Measurements from ENCODE around the gene ZFYVE19.
A peak's percentile ranks its signal among the peaks of the same experiment; 100 is the strongest.

Gene ZFYVE19

GRCh38 chr15:40807028-40807887 lies at the start of gene ZFYVE19, which contains the start of gene DNAJC17:
ZFYVE19 (plus strand) TSS chr15:40807089; CDS start chr15:40807590, 501 bp downstream.
DNAJC17 (minus strand) TSS chr15:40807473; CDS start chr15:40807446, 27 bp downstream.
- peak; percentile 93 to 94 for DNase-seq (ENCODE audit: low read depth in 2 of 2)

GRCh38 chr15:40759961-40760360 lies 46.9 kb upstream of the ZFYVE19 start:
- DNase-seq (ENCODE audit: low read depth in 2 of 2): no peak

- no peak for DNase-seq (ENCODE audit: low read depth in 2 of 2)
Observed at GRCh38 chr15:40762919-40763800, 43.7 kb upstream of the ZFYVE19 start.

GRCh38 chr15:40763801-40764628 lies 42.9 kb upstream of the ZFYVE19 start, which contains the start of gene GCHFR:
GCHFR (plus strand) TSS chr15:40764068; CDS start chr15:40764181, 113 bp downstream.
- no peak for DNase-seq (ENCODE audit: low read depth in 2 of 2)

- no peak for DNase-seq (ENCODE audit: low read depth in 2 of 2)
Observed at GRCh38 chr15:40764629-40765103, 42.2 kb upstream of the ZFYVE19 start.

GRCh38 chr15:40766194-40766815 lies 40.6 kb upstream of the ZFYVE19 start:
- DNase-seq (ENCODE audit: low read depth in 2 of 2): no peak

GRCh38 chr15:40766906-40767837 lies 39.7 kb upstream of the ZFYVE19 start:
- no peak for DNase-seq (ENCODE audit: low read depth in 2 of 2)

GRCh38 chr15:40767838-40768500 lies 38.9 kb upstream of the ZFYVE19 start:
- no peak for DNase-seq (ENCODE audit: low read depth in 2 of 2)

GRCh38 chr15:40768521-40769273 lies 38.2 kb upstream of the ZFYVE19 start:
- DNase-seq (ENCODE audit: low read depth in 2 of 2): no peak

GRCh38 chr15:40769274-40770146 lies 37.4 kb upstream of the ZFYVE19 start, which contains the start of gene C15orf62:
C15orf62 (plus strand) TSS chr15:40769980; CDS start chr15:40770496, 516 bp downstream.
- no peak for DNase-seq (ENCODE audit: low read depth in 2 of 2)

GRCh38 chr15:40770147-40770721 lies 36.7 kb upstream of the ZFYVE19 start:
- no peak for DNase-seq (ENCODE audit: low read depth in 2 of 2)

GRCh38 chr15:40771242-40771641 lies 35.6 kb upstream of the ZFYVE19 start:
- DNase-seq (ENCODE audit: low read depth in 2 of 2): no peak

GRCh38 chr15:40772014-40772413 lies 34.9 kb upstream of the ZFYVE19 start:
- no peak for DNase-seq (ENCODE audit: low read depth in 2 of 2)

GRCh38 chr15:40773496-40773895 lies 33.4 kb upstream of the ZFYVE19 start:
- DNase-seq (ENCODE audit: low read depth in 2 of 2): no peak

GRCh38 chr15:40773902-40774301 lies 33.0 kb upstream of the ZFYVE19 start:
- no peak for DNase-seq (ENCODE audit: low read depth in 2 of 2)

GRCh38 chr15:40775007-40775406 lies 31.9 kb upstream of the ZFYVE19 start:
- DNase-seq (ENCODE audit: low read depth in 2 of 2): no peak
